Prostate gland (tissue), 2 donors: Measurements from ENCODE around the gene DGKG. TPM values are rescaled to one million over a fixed set of nuclear protein-coding genes. Genes with fewer than 3 reads are reported as not detected.

ENCODE experiments used
- DNase-seq: peaks from one replicate; pipeline ENCODE4 v3.0.0-alpha.2; 2019; ENCODE audit warnings: low spot score
- H3K27ac ChIP-seq, 2 donors: fragments of 200-600 bp; sonication (generic); 2 replicates each; pipeline ENCODE4 v1.5.1; 2017 to 2019
- H3K27me3 ChIP-seq: fragments of 200-600 bp; sonication (generic); replicated peaks from 2 replicates; pipeline ENCODE4 v1.5.1; 2019; ENCODE audit not compliant: insufficient read depth
- H3K36me3 ChIP-seq, 2 donors: fragments of 200-600 bp; sonication (generic); 1 replicate in 1 of 2; 2 replicates in 1 of 2; pipeline versions ENCODE4 v1.5.1 to v1.8.1; 2017 to 2019
- H3K4me1 ChIP-seq: fragments of 200-600 bp; sonication (generic); replicated peaks from 2 replicates; pipeline ENCODE4 v1.5.1; 2019
- H3K4me3 ChIP-seq, 2 donors: fragments of 200-600 bp; sonication (generic); 2 replicates each; pipeline ENCODE4 v1.5.1; 2017 to 2019
- H3K9me3 ChIP-seq: fragments of 200-600 bp; sonication (generic); 2 replicates; pipeline ENCODE4 v1.5.1; 2017
- CTCF ChIP-seq, 4 experiments: fragments of 200-600 bp in 2 of 4; fragments of 450-650 bp in 2 of 4; sonication (generic) in 2 of 4; IDR thresholded peaks; 1 replicate in 3 of 4; 2 replicates in 1 of 4; pipeline ENCODE4 v1.5.1; 2016 to 2019; ENCODE audit warnings: antibody characterized with exemption in 4 of 4, mild to moderate bottlenecking in 2 of 4, moderate library complexity in 2 of 4
- POLR2A ChIP-seq: fragments of 450-650 bp; IDR thresholded peaks from one replicate; pipeline ENCODE4 v1.6.1; 2016; ENCODE audit warnings: antibody characterized with exemption, mild to moderate bottlenecking
- POLR2AphosphoS5 ChIP-seq: sonication (generic); formaldehyde crosslinking; IDR thresholded peaks from one replicate; pipeline ENCODE4 v1.6.1; 2017; ENCODE audit warnings: antibody characterized with exemption
- WGBS: methylation state at CpG from one replicate; pipeline ENCODE4 v1.1.5; 2018; 5-methylcytosine and 5-hydroxymethylcytosine counted together
- intact Hi-C: fragments of 100-400 bp; cut with DNase I; formaldehyde crosslinking; loops from one replicate; pipeline ENCODE4 v1.14.2; 2022
- total RNA-seq, 2 donors: library from RNA; depleted of rRNA; stranded (reverse); fragments of >200 nt; gene quantifications; one replicate each; pipeline ENCODE4 v1.1.0, GENCODE V29; 2016

The DGKG gene
- total RNA-seq, 2 donors from 2014 or later: 1.2 to 2.2 TPM

GRCh38 chr3:186298876-186299275 is 63.2 kb downstream of the DGKG start:
- TF ChIP-seq CTCF (IDR thresholded peaks at IDR 0.05) (no peak), POLR2AphosphoS5 (no peak), POLR2A (no peak)
- Histone ChIP-seq H3K27ac (no peak overlapping the region), H3K27me3 (no peaks in the 10 kb centered on the region), H3K4me1 (no peaks in the 10 kb centered on the region), H3K9me3 (no peaks in the 10 kb centered on the region), H3K4me3 (no peak overlapping the region), H3K36me3 (no peaks in the 10 kb centered on the region)
- DNase-seq: no peak
- 41% methylated on average over 2 of the region's 2 CpGs for WGBS
- intact Hi-C loops: no loop called here

GRCh38 chr3:186290796-186291195 is 71.2 kb downstream of the DGKG start:
- no peaks in the 10 kb centered on the region for H3K9me3 ChIP-seq
- intact Hi-C loops: no loop called here
- 94% methylated on average over 2 of the region's 2 CpGs for WGBS
- TF ChIP-seq CTCF (IDR thresholded peaks at IDR 0.05) (no peak), POLR2AphosphoS5 (no peak), POLR2A (no peak)
- H3K4me3 ChIP-seq: no peak overlapping the region
- H3K27me3 ChIP-seq: no peaks in the 10 kb centered on the region
- no peak overlapping the region for H3K27ac ChIP-seq
- no peaks in the 10 kb centered on the region for H3K4me1 ChIP-seq
- DNase-seq: no peak
- no peaks in the 10 kb centered on the region for H3K36me3 ChIP-seq

- no peaks in the 10 kb centered on the region for H3K27me3 ChIP-seq
- no peak for TF ChIP-seq POLR2AphosphoS5
- TF ChIP-seq POLR2A: no peak
- no peak for TF ChIP-seq CTCF (IDR thresholded peaks at IDR 0.05)
- H3K4me3 ChIP-seq: no peak overlapping the region
- H3K36me3 ChIP-seq: no peaks in the 10 kb centered on the region
- no peaks in the 10 kb centered on the region for H3K4me1 ChIP-seq
- H3K27ac ChIP-seq: no peak overlapping the region
- intact Hi-C loops: no loop called here
- DNase-seq: no peak
- H3K9me3 ChIP-seq: no peaks in the 10 kb centered on the region
Observed at GRCh38 chr3:186287711-186288110, 74.3 kb downstream of the DGKG start.

- DNase-seq: no peak
- Histone ChIP-seq H3K27me3 (no peaks in the 10 kb centered on the region), H3K36me3 (no peaks in the 10 kb centered on the region), H3K27ac (no peak overlapping the region), H3K4me3 (no peak overlapping the region), H3K4me1 (no peaks in the 10 kb centered on the region), H3K9me3 (no peaks in the 10 kb centered on the region)
- 79% methylated on average over 5 of the region's 5 CpGs for whole genome bisulfite sequencing
- no peak for TF ChIP-seq POLR2AphosphoS5
- no peak for TF ChIP-seq CTCF (IDR thresholded peaks at IDR 0.05)
- no peak for TF ChIP-seq POLR2A
- intact Hi-C loops: no loop called here
Observed at GRCh38 chr3:186286114-186286513, 75.9 kb downstream of the DGKG start.

GRCh38 chr3:186284661-186285060 is 77.4 kb downstream of the DGKG start:
- intact Hi-C loops: no loop called here

More at GRCh38 chr3:186284661-186285060, 77.4 kb downstream of the DGKG start:
- Histone ChIP-seq H3K4me3 (no peak overlapping the region), H3K27ac (no peak overlapping the region), H3K9me3 (no peaks in the 10 kb centered on the region), H3K27me3 (no peaks in the 10 kb centered on the region), H3K4me1 (no peaks in the 10 kb centered on the region), H3K36me3 (no peaks in the 10 kb centered on the region)
- DNase-seq: no peak
- 89% methylated on average over 6 of the region's 6 CpGs for WGBS
- no peak for TF ChIP-seq POLR2AphosphoS5
